C4-2B (cell line): ENCODE data around the gene HTR3C.

ENCODE experiments used
- ZFX ChIP-seq: fragments of 450-650 bp; IDR thresholded peaks from 2 replicates; pipeline ENCODE4 v1.6.1; 2017
- TF ChIP-seq, protein P1 (sequence below): fragments of 450-650 bp; conservative IDR thresholded peaks from 2 replicates; pipeline ENCODE4 v1.5.1; 2017; ENCODE audit warnings: mild to moderate bottlenecking

DNA sequence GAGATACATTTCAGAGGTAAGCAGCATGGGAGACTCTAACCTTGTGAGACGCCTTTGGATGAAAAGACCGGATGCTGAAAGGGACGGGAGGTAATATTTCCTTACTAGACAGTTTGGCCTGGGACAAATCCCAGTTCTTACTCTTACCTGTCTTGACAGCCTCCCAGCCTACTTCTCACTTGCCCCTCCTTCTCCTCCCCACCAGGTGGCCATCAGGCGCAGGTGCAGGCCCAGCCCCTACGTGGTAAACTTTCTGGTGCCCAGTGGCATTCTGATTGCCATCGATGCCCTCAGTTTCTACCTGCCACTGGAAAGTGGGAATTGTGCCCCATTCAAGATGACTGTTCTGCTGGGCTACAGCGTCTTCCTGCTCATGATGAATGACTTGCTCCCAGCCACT lies 15.0 kb upstream of the HTR3C start:
- TF ChIP-seq, protein P1, sequence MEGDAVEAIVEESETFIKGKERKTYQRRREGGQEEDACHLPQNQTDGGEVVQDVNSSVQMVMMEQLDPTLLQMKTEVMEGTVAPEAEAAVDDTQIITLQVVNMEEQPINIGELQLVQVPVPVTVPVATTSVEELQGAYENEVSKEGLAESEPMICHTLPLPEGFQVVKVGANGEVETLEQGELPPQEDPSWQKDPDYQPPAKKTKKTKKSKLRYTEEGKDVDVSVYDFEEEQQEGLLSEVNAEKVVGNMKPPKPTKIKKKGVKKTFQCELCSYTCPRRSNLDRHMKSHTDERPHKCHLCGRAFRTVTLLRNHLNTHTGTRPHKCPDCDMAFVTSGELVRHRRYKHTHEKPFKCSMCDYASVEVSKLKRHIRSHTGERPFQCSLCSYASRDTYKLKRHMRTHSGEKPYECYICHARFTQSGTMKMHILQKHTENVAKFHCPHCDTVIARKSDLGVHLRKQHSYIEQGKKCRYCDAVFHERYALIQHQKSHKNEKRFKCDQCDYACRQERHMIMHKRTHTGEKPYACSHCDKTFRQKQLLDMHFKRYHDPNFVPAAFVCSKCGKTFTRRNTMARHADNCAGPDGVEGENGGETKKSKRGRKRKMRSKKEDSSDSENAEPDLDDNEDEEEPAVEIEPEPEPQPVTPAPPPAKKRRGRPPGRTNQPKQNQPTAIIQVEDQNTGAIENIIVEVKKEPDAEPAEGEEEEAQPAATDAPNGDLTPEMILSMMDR, result peak; percentile 46
- no peak for TF ChIP-seq ZFX
